OCI-LY3 (cell line): ENCODE measurements around the gene PGM2.

ENCODE experiments used
- H2AFZ ChIP-seq: fragments of 200-600, 300-600 bp; shearing (Covaris generic); 2 replicates; pipeline ENCODE4 v1.6.0; 2014; ENCODE audit warnings: antibody characterized with exemption, low read depth, low read length
- H3K27ac ChIP-seq: fragments of 200-600, 300-600 bp; sonication (generic); 2 replicates; pipeline ENCODE4 v1.5.1; 2014; ENCODE audit warnings: mild to moderate bottlenecking, low read length, moderate library complexity, mixed read lengths
- H3K27me3 ChIP-seq: fragments of 200-600, 300-600 bp; sonication (generic); 2 replicates; pipeline ENCODE4 v1.6.1; 2014; ENCODE audit warnings: low read depth, low read length, mixed read lengths
- H3K36me3 ChIP-seq: fragments of 200-600, 300-600 bp; sonication (generic); replicated peaks from 2 replicates; pipeline ENCODE3; 2014; ENCODE audit warnings: low read depth, low read length, mixed read lengths
- H3K4me1 ChIP-seq: fragments of 300-600, 200-600 bp; sonication (generic); 2 replicates; pipeline ENCODE4 v1.6.1; 2014; ENCODE audit warnings: low read length, mixed read lengths
- H3K4me2 ChIP-seq: fragments of 200-600, 300-600 bp; sonication (generic); 2 replicates; pipeline ENCODE4 v1.6.1; 2014; ENCODE audit warnings: low read length, mixed read lengths
- H3K4me3 ChIP-seq: fragments of 300-600, 200-600 bp; sonication (generic); 2 replicates; pipeline ENCODE4 v1.5.1; 2014; ENCODE audit warnings: antibody characterized with exemption, mild to moderate bottlenecking, low read length, moderate library complexity
- H3K79me2 ChIP-seq: fragments of 300-600, 200-600 bp; shearing (Covaris generic); 2 replicates; pipeline ENCODE4 v1.6.1; 2014; ENCODE audit warnings: mild to moderate bottlenecking, low read length, mixed read lengths
- H3K9ac ChIP-seq: fragments of 300-600, 200-600 bp; shearing (Covaris generic); 2 replicates; pipeline ENCODE4 v1.6.0; 2014; ENCODE audit warnings: mild to moderate bottlenecking, low read length, moderate library complexity
- H3K9me3 ChIP-seq: fragments of 200-600, 300-600 bp; shearing (Covaris generic); 2 replicates; pipeline ENCODE4 v1.6.1; 2014; ENCODE audit warnings: low read length, mixed read lengths; ENCODE audit not compliant: insufficient read depth
- H4K20me1 ChIP-seq: fragments of 200-600, 300-600 bp; sonication (generic); 2 replicates; pipeline ENCODE4 v1.6.1; 2016; ENCODE audit warnings: low read length, mixed read lengths; ENCODE audit not compliant: insufficient read depth
- EZH2phosphoT487 ChIP-seq: fragments of 200-600 bp; shearing (Covaris generic); IDR thresholded peaks from 2 replicates; pipeline ENCODE4 v1.6.1; 2018; ENCODE audit warnings: antibody characterized with exemption, mixed run types, low read depth
- TF ChIP-seq, protein P1 (sequence below): fragments of 200-600, 300-600 bp; sonication (generic); IDR thresholded peaks from 2 replicates; pipeline ENCODE4 v1.5.1; 2014; ENCODE audit warnings: antibody characterized with exemption, low read length, low read depth

The PGM2 gene

DNA sequence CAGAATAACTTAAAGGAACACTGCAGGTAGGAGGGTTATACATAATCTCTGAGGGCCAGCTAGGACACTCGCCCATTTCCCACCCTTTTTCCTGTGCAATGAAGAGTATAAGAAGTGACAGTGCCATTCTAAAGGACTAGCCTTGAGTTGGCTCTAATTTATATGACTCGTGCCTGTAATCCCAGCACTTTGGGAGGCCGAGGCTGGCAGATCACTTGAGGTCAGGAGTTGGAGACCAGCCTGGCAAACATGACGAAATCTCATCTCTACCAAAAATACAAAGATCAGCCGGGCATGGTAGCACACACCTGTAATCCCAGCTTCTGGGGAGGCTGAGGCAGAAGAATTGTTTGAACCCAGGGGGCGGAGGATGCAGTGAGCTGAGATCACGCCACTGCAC, 68.8 kb downstream of the PGM2 start:
- peaks cover under 1% of the 10 kb centered on the region; the same call in 1 of the 2 replicates for H3K27me3 ChIP-seq
- H3K9me3 ChIP-seq: no peaks in the 10 kb centered on the region
- H3K27ac ChIP-seq: no peak overlapping the region
- H4K20me1 ChIP-seq: peaks cover 14% of the 10 kb centered on the region
- no peak overlapping the region for H3K4me2 ChIP-seq
- no peak for TF ChIP-seq EZH2phosphoT487
- TF ChIP-seq, protein P1, sequence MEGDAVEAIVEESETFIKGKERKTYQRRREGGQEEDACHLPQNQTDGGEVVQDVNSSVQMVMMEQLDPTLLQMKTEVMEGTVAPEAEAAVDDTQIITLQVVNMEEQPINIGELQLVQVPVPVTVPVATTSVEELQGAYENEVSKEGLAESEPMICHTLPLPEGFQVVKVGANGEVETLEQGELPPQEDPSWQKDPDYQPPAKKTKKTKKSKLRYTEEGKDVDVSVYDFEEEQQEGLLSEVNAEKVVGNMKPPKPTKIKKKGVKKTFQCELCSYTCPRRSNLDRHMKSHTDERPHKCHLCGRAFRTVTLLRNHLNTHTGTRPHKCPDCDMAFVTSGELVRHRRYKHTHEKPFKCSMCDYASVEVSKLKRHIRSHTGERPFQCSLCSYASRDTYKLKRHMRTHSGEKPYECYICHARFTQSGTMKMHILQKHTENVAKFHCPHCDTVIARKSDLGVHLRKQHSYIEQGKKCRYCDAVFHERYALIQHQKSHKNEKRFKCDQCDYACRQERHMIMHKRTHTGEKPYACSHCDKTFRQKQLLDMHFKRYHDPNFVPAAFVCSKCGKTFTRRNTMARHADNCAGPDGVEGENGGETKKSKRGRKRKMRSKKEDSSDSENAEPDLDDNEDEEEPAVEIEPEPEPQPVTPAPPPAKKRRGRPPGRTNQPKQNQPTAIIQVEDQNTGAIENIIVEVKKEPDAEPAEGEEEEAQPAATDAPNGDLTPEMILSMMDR: no peak
- H3K4me3 ChIP-seq: no peak overlapping the region
- peaks cover 53% of the 10 kb centered on the region for H3K4me1 ChIP-seq
- H3K36me3 ChIP-seq: no peaks in the 10 kb centered on the region
- H3K9ac ChIP-seq: no peak overlapping the region
- peaks cover 5% of the 10 kb centered on the region; the same call in 1 of the 2 replicates for H3K79me2 ChIP-seq
- no peak overlapping the region for H2AFZ ChIP-seq

DNA sequence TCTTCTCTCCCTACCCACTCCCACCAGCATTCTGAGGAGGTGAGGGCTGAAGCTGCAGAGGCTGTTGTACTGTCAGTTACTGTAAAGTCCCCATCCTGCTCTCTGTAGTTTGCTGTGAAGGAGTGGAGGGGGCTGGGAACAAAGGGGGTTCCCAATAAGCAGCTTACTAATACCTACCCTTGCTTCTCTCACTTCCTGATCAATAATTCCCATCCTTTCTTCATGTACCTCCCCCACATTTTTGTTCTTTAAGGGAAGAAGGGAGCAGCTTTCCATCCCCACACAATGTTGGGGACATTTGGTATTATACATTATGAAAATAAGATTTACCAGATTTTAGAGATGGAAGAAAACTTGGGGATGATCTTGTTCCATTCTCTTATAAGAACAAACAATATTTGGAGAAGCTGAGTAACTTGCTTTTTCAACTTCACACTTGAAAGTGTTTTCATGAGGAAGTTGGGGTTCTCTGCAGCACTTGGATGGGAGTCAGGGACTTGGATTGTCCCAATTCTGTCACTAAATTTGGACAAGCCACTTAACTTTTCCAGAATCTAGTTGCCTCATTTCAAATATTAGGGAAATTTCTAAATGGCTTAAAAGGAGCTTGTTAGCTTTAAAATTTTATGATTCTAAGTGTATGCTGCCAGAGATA, 69.8 kb downstream of the PGM2 start:
- no peaks in the 10 kb centered on the region for H3K36me3 ChIP-seq
- H3K27ac ChIP-seq: no peak overlapping the region
- H3K9ac ChIP-seq: no peak overlapping the region
- H3K79me2 ChIP-seq: peaks cover 5% of the 10 kb centered on the region; the same call in 1 of the 2 replicates
- TF ChIP-seq, protein P1: no peak
- TF ChIP-seq EZH2phosphoT487: no peak
- no peaks in the 10 kb centered on the region for H3K27me3 ChIP-seq
- H4K20me1 ChIP-seq: peaks cover 14% of the 10 kb centered on the region
- H2AFZ ChIP-seq: no peak overlapping the region
- no peak overlapping the region for H3K4me3 ChIP-seq
- H3K4me2 ChIP-seq: peak overlapping the region; percentile 39
- H3K9me3 ChIP-seq: no peaks in the 10 kb centered on the region
- peaks cover 50% of the 10 kb centered on the region for H3K4me1 ChIP-seq

DNA sequence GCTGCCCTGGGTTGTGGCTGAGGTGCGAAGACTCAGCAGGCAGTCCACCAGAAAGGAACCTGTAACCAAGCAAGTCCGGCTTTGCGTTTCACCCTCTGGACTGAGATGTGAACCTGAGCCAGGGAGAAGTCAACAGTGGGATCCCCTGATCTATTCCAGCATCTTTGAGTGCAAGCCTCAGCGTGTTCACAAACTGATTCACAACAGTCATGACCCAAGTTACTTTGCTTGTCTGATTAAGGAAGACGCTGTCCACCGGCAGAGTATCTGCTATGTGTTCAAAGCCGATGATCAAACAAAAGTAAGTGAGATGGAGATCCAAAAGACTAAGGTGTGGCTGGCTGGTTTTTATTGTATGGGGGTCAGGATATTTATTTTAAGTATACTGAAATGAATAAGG, 75.7 kb downstream of the PGM2 start:
- peaks cover 10% of the 10 kb centered on the region for H3K4me1 ChIP-seq
- H3K4me2 ChIP-seq: no peak overlapping the region
- no peaks in the 10 kb centered on the region for H3K79me2 ChIP-seq
- H3K9ac ChIP-seq: no peak overlapping the region
- no peak overlapping the region for H3K4me3 ChIP-seq
- H3K27me3 ChIP-seq: no peaks in the 10 kb centered on the region
- H3K27ac ChIP-seq: no peak overlapping the region
- H3K36me3 ChIP-seq: peaks cover 5% of the 10 kb centered on the region
- H4K20me1 ChIP-seq: 0 out of 2 replicates have a peak, but pooled peaks cover 7% of the 10 kb centered on the region
- H2AFZ ChIP-seq: no peak overlapping the region
- H3K9me3 ChIP-seq: no peaks in the 10 kb centered on the region
- TF ChIP-seq, protein P1: no peak
- TF ChIP-seq EZH2phosphoT487: no peak

DNA sequence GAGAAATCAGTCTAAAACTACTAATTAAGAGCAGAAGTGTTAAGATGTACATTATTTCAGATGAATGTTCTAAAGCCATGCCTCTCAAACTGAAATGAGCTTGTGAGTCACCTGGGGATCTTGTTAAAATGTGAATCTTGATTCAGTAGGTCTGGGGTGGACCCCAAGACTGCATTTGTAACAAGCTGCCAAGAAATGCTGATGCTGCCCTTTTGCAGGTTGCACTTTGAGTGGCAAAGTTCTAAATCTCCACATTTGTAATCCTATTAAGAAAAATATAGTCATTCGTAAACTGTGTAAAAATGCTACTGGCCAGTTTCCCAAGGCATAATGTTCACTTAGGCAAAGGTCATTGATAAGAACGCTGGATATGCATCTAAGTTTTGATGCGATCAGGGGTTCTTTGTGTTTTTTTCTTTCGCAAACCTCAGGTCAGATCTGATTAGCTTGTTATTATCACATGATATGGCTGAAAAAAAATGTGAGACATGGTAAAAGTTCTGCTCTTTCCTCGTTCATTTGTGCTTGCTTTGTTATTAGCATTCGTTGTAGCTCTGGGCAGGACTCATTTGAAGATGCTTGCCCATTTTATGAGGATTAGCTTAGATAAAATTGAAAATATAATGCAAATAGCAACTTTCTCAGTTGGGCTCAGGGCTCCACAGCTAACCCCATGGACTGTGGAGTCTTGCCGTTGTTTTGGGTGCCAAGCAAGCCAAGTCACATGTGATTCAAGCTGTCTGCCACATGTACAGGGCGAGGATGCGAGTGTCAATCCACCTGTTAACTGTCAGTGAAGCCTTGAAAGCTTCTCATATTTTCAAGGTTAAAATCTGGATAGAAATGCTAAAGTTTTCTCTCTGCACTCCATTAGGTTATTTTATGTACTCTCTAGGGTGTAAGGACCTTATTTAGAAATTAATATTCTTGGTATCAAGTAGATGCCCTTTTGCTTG, 76.5 kb downstream of the PGM2 start:
- Histone ChIP-seq H4K20me1 (0 out of 2 replicates have a peak, but pooled peaks cover 7% of the 10 kb centered on the region), H3K4me2 (no peak overlapping the region), H3K9me3 (no peaks in the 10 kb centered on the region), H3K79me2 (no peaks in the 10 kb centered on the region), H3K4me1 (peaks cover 3% of the 10 kb centered on the region; the same call in 1 of the 2 replicates), H3K9ac (no peak overlapping the region), H3K4me3 (no peak overlapping the region), H2AFZ (no peak overlapping the region), H3K27me3 (no peaks in the 10 kb centered on the region), H3K36me3 (peaks cover 5% of the 10 kb centered on the region), H3K27ac (no peak overlapping the region)
- no peak for TF ChIP-seq EZH2phosphoT487
- TF ChIP-seq, protein P1: no peak
